Lower leg skin (tissue), 3 donors: ENCODE data around the gene AHCYL2.

Source experiments
- POLR2A ChIP-seq, 2 donors: fragments of 450-650 bp; IDR thresholded peaks; one replicate each; pipeline ENCODE4 v1.6.1; 2016 to 2017; ENCODE audit warnings: antibody characterized with exemption in 2 of 2, mild to moderate bottlenecking in 1 of 2, moderate library complexity in 1 of 2
- TF ChIP-seq, protein P1 (sequence below), 3 donors: fragments of 450-650 bp; IDR thresholded peaks; one replicate each; pipeline ENCODE4 v1.5.1; 2016; ENCODE audit warnings: antibody characterized with exemption in 3 of 3, mild to moderate bottlenecking in 3 of 3, moderate library complexity in 2 of 3

DNA sequence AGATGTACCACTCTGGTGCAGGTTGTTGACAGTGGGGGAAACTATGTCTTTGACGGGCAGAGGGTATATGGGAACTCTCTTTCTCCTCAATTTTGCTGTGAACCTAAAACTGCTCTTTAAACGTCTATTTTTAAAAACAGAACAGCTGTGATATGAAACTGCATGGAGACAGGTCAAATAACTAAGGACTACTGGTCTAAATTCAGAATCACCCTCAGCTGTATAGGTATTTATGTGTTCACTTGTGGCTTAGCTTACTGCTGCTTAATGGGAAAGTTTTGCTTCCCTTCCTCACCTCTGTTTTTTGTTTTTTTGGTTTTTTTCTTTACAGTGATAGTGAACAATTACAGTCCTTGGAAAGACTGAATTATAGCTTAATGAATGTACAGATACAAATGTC is 122.5 kb downstream of the AHCYL2 start:
- TF ChIP-seq, protein P1, sequence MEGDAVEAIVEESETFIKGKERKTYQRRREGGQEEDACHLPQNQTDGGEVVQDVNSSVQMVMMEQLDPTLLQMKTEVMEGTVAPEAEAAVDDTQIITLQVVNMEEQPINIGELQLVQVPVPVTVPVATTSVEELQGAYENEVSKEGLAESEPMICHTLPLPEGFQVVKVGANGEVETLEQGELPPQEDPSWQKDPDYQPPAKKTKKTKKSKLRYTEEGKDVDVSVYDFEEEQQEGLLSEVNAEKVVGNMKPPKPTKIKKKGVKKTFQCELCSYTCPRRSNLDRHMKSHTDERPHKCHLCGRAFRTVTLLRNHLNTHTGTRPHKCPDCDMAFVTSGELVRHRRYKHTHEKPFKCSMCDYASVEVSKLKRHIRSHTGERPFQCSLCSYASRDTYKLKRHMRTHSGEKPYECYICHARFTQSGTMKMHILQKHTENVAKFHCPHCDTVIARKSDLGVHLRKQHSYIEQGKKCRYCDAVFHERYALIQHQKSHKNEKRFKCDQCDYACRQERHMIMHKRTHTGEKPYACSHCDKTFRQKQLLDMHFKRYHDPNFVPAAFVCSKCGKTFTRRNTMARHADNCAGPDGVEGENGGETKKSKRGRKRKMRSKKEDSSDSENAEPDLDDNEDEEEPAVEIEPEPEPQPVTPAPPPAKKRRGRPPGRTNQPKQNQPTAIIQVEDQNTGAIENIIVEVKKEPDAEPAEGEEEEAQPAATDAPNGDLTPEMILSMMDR (IDR thresholded peaks at IDR 0.05) = no peak
- no peak for TF ChIP-seq POLR2A (IDR thresholded peaks at IDR 0.05)
